Stimulated activated naive B cell treated with anti-CD40 and anti-IgM and Interleukin-4, amounts not matched to agents 10 μg/mL and 1 μg/mL and 100 μg/mL, for 72 hours (primary cell): ENCODE data around the gene TNIK.
"Not testable (repeated sequence)": the region's sequence is repeated elsewhere in the genome, so short reads cannot be mapped to it uniquely, and the experiment has no call there.

Experiments
- ATAC-seq, 2 donors: fragments of 150-1000 bp; cut with Tn5 transposase; replicated peaks; 2 replicates each; pipeline ENCODE4 v1.10.0; 2021; ENCODE audit warnings: moderate library complexity in 1 of 2
- DNase-seq: peaks from one replicate; pipeline ENCODE4 v3.0.0; 2021
- H3K27ac Mint-ChIP-seq: one replicate; pipeline ENCODE4 v1.8.0; 2022; ENCODE audit warnings: mild to moderate bottlenecking, mixed read lengths
- H3K27me3 Mint-ChIP-seq, 2 donors: one replicate each; pipeline ENCODE4 v1.8.0; 2022; ENCODE audit warnings: mixed read lengths in 2 of 2
- H3K36me3 Mint-ChIP-seq, 2 donors: one replicate each; pipeline ENCODE4 v1.8.0; 2022; ENCODE audit warnings: mixed read lengths in 2 of 2, mild to moderate bottlenecking in 1 of 2
- H3K4me1 Mint-ChIP-seq, 2 donors: one replicate each; pipeline ENCODE4 v1.8.0; 2022; ENCODE audit warnings: mixed read lengths in 2 of 2, mild to moderate bottlenecking in 1 of 2
- H3K4me3 Mint-ChIP-seq, 2 donors: one replicate each; pipeline ENCODE4 v1.8.0; 2022; ENCODE audit warnings: mild to moderate bottlenecking in 2 of 2, mixed read lengths in 2 of 2, moderate library complexity in 1 of 2
- H3K9me3 Mint-ChIP-seq, 2 donors: one replicate each; pipeline ENCODE4 v1.8.0; 2022; ENCODE audit warnings: mixed read lengths in 2 of 2, mild to moderate bottlenecking in 1 of 2

The TNIK gene

GRCh38 chr3:171248426-171249111 lies 211.6 kb downstream of the TNIK start:
- H3K36me3 Mint-ChIP-seq = no peaks in the 10 kb centered on the region
- no peaks in the 10 kb centered on the region for H3K27me3 Mint-ChIP-seq
- H3K4me3 Mint-ChIP-seq = no peak overlapping the region
- no peak for DNase-seq
- H3K9me3 Mint-ChIP-seq = no peaks in the 10 kb centered on the region
- peak in 1 of 2 donors; percentile 54 for ATAC-seq
- H3K27ac Mint-ChIP-seq = no peak overlapping the region
- H3K4me1 Mint-ChIP-seq = no peaks in the 10 kb centered on the region

- ATAC-seq (no peak), DNase-seq (no peak)
- Mint-ChIP-seq H3K27ac (no peak overlapping the region), H3K9me3 (no peaks in the 10 kb centered on the region), H3K4me3 (no peak overlapping the region), H3K4me1 (no peaks in the 10 kb centered on the region), H3K36me3 (no peaks in the 10 kb centered on the region), H3K27me3 (no peaks in the 10 kb centered on the region)
These were observed 214.1 kb downstream of the TNIK start for GRCh38 chr3:171245796-171246765.

GRCh38 chr3:171242951-171243350 lies 217.3 kb downstream of the TNIK start:
- Mint-ChIP-seq H3K4me1 (peaks cover 0 to 3% of the 10 kb centered on the region in 2 donors), H3K27me3 (no peaks in the 10 kb centered on the region), H3K27ac (no peak overlapping the region), H3K9me3 (no peaks in the 10 kb centered on the region), H3K36me3 (no peaks in the 10 kb centered on the region), H3K4me3 (no peak overlapping the region)
- DNase-seq (no peak), ATAC-seq (no peak)

- no peak for ATAC-seq
- H3K36me3 Mint-ChIP-seq = no peaks in the 10 kb centered on the region
- peaks cover 0 to 3% of the 10 kb centered on the region in 2 donors for H3K4me1 Mint-ChIP-seq
These were observed 218.0 kb downstream of the TNIK start for GRCh38 chr3:171242170-171242569.

GRCh38 chr3:171241655-171242054 lies 218.6 kb downstream of the TNIK start:
- ATAC-seq, H3K4me1 Mint-ChIP-seq, H3K27ac Mint-ChIP-seq, H3K4me3 Mint-ChIP-seq, DNase-seq, H3K27me3 Mint-ChIP-seq, H3K36me3 Mint-ChIP-seq, H3K9me3 Mint-ChIP-seq: not testable (repeated sequence)

More at GRCh38 chr3:171242170-171242569, 218.0 kb downstream of the TNIK start:
- H3K4me3 Mint-ChIP-seq = no peak overlapping the region
- no peaks in the 10 kb centered on the region for H3K9me3 Mint-ChIP-seq
- H3K27ac Mint-ChIP-seq = no peak overlapping the region
- H3K27me3 Mint-ChIP-seq = no peaks in the 10 kb centered on the region
- no peak for DNase-seq

GRCh38 chr3:171240504-171240835 lies 219.7 kb downstream of the TNIK start:
- no peaks in the 10 kb centered on the region for H3K36me3 Mint-ChIP-seq
- no peaks in the 10 kb centered on the region for H3K9me3 Mint-ChIP-seq
- DNase-seq (no peak), ATAC-seq (peak in 1 of 2 donors; percentile 39)
- H3K27me3 Mint-ChIP-seq = no peaks in the 10 kb centered on the region
- H3K4me3 Mint-ChIP-seq = no peak overlapping the region
- H3K27ac Mint-ChIP-seq = no peak overlapping the region
- H3K4me1 Mint-ChIP-seq = peaks cover 0 to 3% of the 10 kb centered on the region in 2 donors

- Mint-ChIP-seq H3K4me1 (peaks cover 0 to 3% of the 10 kb centered on the region in 2 donors), H3K4me3 (no peak overlapping the region), H3K27ac (no peak overlapping the region)
These were observed 220.3 kb downstream of the TNIK start for GRCh38 chr3:171239757-171240503.

GRCh38 chr3:171237009-171237385 lies 223.2 kb downstream of the TNIK start:
- no peak for DNase-seq
- no peak overlapping the region for H3K4me3 Mint-ChIP-seq
- H3K27ac Mint-ChIP-seq = no peak overlapping the region
- H3K4me1 Mint-ChIP-seq = peaks cover 0 to 5% of the 10 kb centered on the region in 2 donors
- H3K36me3 Mint-ChIP-seq = no peaks in the 10 kb centered on the region
- ATAC-seq = no peak
- H3K9me3 Mint-ChIP-seq = peaks cover 0 to 3% of the 10 kb centered on the region in 2 donors
- H3K27me3 Mint-ChIP-seq = no peaks in the 10 kb centered on the region

More at GRCh38 chr3:171239757-171240503, 220.3 kb downstream of the TNIK start:
- Mint-ChIP-seq H3K9me3 (no peaks in the 10 kb centered on the region), H3K27me3 (no peaks in the 10 kb centered on the region), H3K36me3 (no peaks in the 10 kb centered on the region)
- DNase-seq = no peak
- ATAC-seq = no peak

- H3K27ac Mint-ChIP-seq = no peak overlapping the region
- H3K36me3 Mint-ChIP-seq = no peaks in the 10 kb centered on the region
- no peak overlapping the region for H3K4me3 Mint-ChIP-seq
- DNase-seq (no peak), ATAC-seq (no peak)
- H3K9me3 Mint-ChIP-seq = peaks cover 0 to 3% of the 10 kb centered on the region in 2 donors
- peaks cover 0 to 5% of the 10 kb centered on the region in 2 donors for H3K4me1 Mint-ChIP-seq
- H3K27me3 Mint-ChIP-seq = no peaks in the 10 kb centered on the region
These were observed 223.8 kb downstream of the TNIK start for GRCh38 chr3:171236265-171237008.

GRCh38 chr3:171234298-171235010 lies 225.8 kb downstream of the TNIK start:
- no peak for DNase-seq
- peaks cover 0 to 3% of the 10 kb centered on the region in 2 donors for H3K9me3 Mint-ChIP-seq
- H3K27ac Mint-ChIP-seq = no peak overlapping the region
- H3K36me3 Mint-ChIP-seq = no peaks in the 10 kb centered on the region
- ATAC-seq = no peak
- peaks cover 0 to 2% of the 10 kb centered on the region in 2 donors for H3K4me1 Mint-ChIP-seq
- no peaks in the 10 kb centered on the region for H3K27me3 Mint-ChIP-seq
- no peak overlapping the region for H3K4me3 Mint-ChIP-seq

- H3K4me1 Mint-ChIP-seq = peaks cover 0 to 2% of the 10 kb centered on the region in 2 donors
- ATAC-seq = no peak
These were observed 228.8 kb downstream of the TNIK start for GRCh38 chr3:171231361-171231760.

GRCh38 chr3:171230865-171231264 lies 229.3 kb downstream of the TNIK start:
- Mint-ChIP-seq H3K27me3 (no peaks in the 10 kb centered on the region), H3K9me3 (peaks cover 0 to 5% of the 10 kb centered on the region in 2 donors), H3K4me1 (peaks cover 0 to 2% of the 10 kb centered on the region in 2 donors), H3K27ac (no peak overlapping the region), H3K4me3 (no peak overlapping the region), H3K36me3 (peaks cover 0 to 4% of the 10 kb centered on the region in 2 donors)
- no peak for DNase-seq
- ATAC-seq = no peak

More at GRCh38 chr3:171231361-171231760, 228.8 kb downstream of the TNIK start:
- Mint-ChIP-seq H3K27me3 (no peaks in the 10 kb centered on the region), H3K36me3 (peaks cover 0 to under 1% of the 10 kb centered on the region in 2 donors), H3K27ac (no peak overlapping the region), H3K9me3 (peaks cover 0 to 3% of the 10 kb centered on the region in 2 donors), H3K4me3 (no peak overlapping the region)
- no peak for DNase-seq

- H3K4me1 Mint-ChIP-seq = peaks cover 0 to 2% of the 10 kb centered on the region in 2 donors
- no peak overlapping the region for H3K27ac Mint-ChIP-seq
- no peaks in the 10 kb centered on the region for H3K27me3 Mint-ChIP-seq
- no peak overlapping the region for H3K4me3 Mint-ChIP-seq
- no peak for ATAC-seq
- peaks cover 0 to 2% of the 10 kb centered on the region in 2 donors for H3K9me3 Mint-ChIP-seq
- no peak for DNase-seq
- peaks cover 0 to 4% of the 10 kb centered on the region in 2 donors for H3K36me3 Mint-ChIP-seq
These were observed 231.0 kb downstream of the TNIK start for GRCh38 chr3:171229173-171229572.
